Fibroblast of lung (primary cell): ENCODE results near the gene PHF21A. TPM values are rescaled to one million over a fixed set of nuclear protein-coding genes. Genes with fewer than 3 reads are reported as not detected.

Experiments
- DNase-seq, 2 donors: peaks; one replicate each; pipeline versions ENCODE4 v3.0.0 to v3.0.0-alpha.2; 2010; ENCODE audit warnings: low read depth in 2 of 2
- H2AFZ ChIP-seq: 2 replicates; pipeline ENCODE4 v1.5.1; 2012; ENCODE audit warnings: low read length, control low read depth, inconsistent platforms
- H3K27ac ChIP-seq: 2 replicates; pipeline ENCODE4 v1.5.1; 2011; ENCODE audit warnings: low read length, control low read depth; ENCODE audit not compliant: insufficient read depth
- H3K27me3 ChIP-seq: 2 replicates; pipeline ENCODE4 v1.5.1; 2011; ENCODE audit warnings: mild to moderate bottlenecking, low read length; ENCODE audit not compliant: control insufficient read depth, insufficient read depth
- H3K36me3 ChIP-seq: 2 replicates; pipeline ENCODE4 v1.5.1; 2011; ENCODE audit warnings: low read length; ENCODE audit not compliant: control insufficient read depth, insufficient read depth
- H3K4me1 ChIP-seq: 2 replicates; pipeline ENCODE4 v1.5.1; 2011; ENCODE audit warnings: low read length; ENCODE audit not compliant: control insufficient read depth, insufficient read depth; ENCODE audit errors: extremely low read depth
- H3K4me2 ChIP-seq: 2 replicates; pipeline ENCODE4 v1.5.1; 2011; ENCODE audit warnings: low read length, control low read depth; ENCODE audit not compliant: insufficient read depth; ENCODE audit errors: extremely low read depth
- H3K4me3 ChIP-seq, 4 experiments: fragments of 200-600 bp in 1 of 4; sonication (generic) in 1 of 4; replicated peaks in 1 of 4; 2 replicates each; pipeline ENCODE4 v1.5.1; 2011 to 2016; ENCODE audit warnings: low read length in 4 of 4, low read depth in 3 of 4, mild to moderate bottlenecking in 3 of 4, control low read depth in 2 of 4, inconsistent platforms in 1 of 4, mixed read lengths in 1 of 4; ENCODE audit not compliant: insufficient read depth in 1 of 4; ENCODE audit errors: control extremely low read depth in 1 of 4
- H3K79me2 ChIP-seq: 2 replicates; pipeline ENCODE4 v1.5.1; 2012; ENCODE audit warnings: mild to moderate bottlenecking, low read length, inconsistent platforms; ENCODE audit not compliant: control insufficient read depth, insufficient read depth
- H3K9ac ChIP-seq: 2 replicates; pipeline ENCODE4 v1.5.1; 2011; ENCODE audit warnings: mild to moderate bottlenecking, low read length, control low read depth; ENCODE audit not compliant: insufficient read depth
- H3K9me3 ChIP-seq: 2 replicates; pipeline ENCODE4 v1.5.1; 2012; ENCODE audit warnings: low read depth, low read length; ENCODE audit not compliant: control insufficient read depth, insufficient read depth
- H4K20me1 ChIP-seq: 2 replicates; pipeline ENCODE4 v1.5.1; 2011; ENCODE audit warnings: low read length; ENCODE audit not compliant: control insufficient read depth, insufficient read depth; ENCODE audit errors: extremely low read depth
- EZH2 ChIP-seq: IDR thresholded peaks from 2 replicates; pipeline ENCODE4 v1.5.1; 2012; ENCODE audit warnings: low read length, control low read depth, mild to moderate bottlenecking; ENCODE audit errors: missing control alignments
- polyA plus RNA-seq, 2 donors: library from polyadenylated mRNA; depleted of rRNA in 1 of 2; stranded (reverse) in 1 of 2; unstranded in 1 of 2; fragments of >200 nt; gene quantifications; 2 replicates each; pipeline ENCODE4 v1.2.1, GENCODE V29; 2011 to 2012; ENCODE audit warnings: missing spikeins in 1 of 2
- total RNA-seq: library from RNA; depleted of rRNA; stranded (reverse); fragments of >200 nt; gene quantifications from 2 replicates; pipeline ENCODE4 v1.2.1, GENCODE V29; 2014
- TF ChIP-seq, protein P1 (sequence below), 2 donors: IDR thresholded peaks in 1 of 2; conservative IDR thresholded peaks in 1 of 2; 1 replicate in 1 of 2; 2 replicates in 1 of 2; pipeline ENCODE4 v1.5.1; 2011 to 2012; ENCODE audit warnings: low read length in 2 of 2, control low read depth in 1 of 2, inconsistent platforms in 1 of 2, low read depth in 1 of 2, mild to moderate bottlenecking in 1 of 2

Gene PHF21A
- total and polyA plus RNA-seq, 2 donors (not counting 1 experiment from before 2014, with no cell fraction given), result 18.5 to 21.0 TPM

DNA sequence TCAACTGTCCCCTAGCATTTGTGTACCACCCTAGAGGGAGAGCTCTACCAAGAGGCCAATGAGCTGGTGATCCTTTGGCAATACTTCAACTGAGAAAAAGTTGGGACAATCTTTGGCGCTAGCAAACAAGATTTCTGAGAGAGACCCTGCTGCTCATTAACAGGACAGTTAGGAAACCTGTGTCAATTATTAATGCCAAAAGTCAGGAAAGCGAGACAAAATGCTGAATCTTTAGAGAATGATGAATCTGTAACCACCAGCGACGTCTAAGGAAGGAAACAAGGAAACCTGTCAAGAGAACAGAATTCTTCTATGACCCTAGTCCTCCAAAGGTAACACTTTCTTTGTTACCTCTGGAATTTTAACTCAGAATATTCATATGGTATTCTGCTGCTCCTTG is 178.9 kb downstream of the PHF21A start:
- no peaks in the 10 kb centered on the region for H3K27me3 ChIP-seq
- H4K20me1 ChIP-seq, result no peaks in the 10 kb centered on the region
- no peak overlapping the region for H2AFZ ChIP-seq
- DNase-seq, result no peak
- H3K9me3 ChIP-seq, result no peaks in the 10 kb centered on the region
- H3K36me3 ChIP-seq, result peaks cover under 1% of the 10 kb centered on the region
- H3K4me1 ChIP-seq, result no peaks in the 10 kb centered on the region
- H3K27ac ChIP-seq, result no peak overlapping the region
- H3K9ac ChIP-seq, result no peak overlapping the region
- no peak for TF ChIP-seq EZH2
- TF ChIP-seq, protein P1, sequence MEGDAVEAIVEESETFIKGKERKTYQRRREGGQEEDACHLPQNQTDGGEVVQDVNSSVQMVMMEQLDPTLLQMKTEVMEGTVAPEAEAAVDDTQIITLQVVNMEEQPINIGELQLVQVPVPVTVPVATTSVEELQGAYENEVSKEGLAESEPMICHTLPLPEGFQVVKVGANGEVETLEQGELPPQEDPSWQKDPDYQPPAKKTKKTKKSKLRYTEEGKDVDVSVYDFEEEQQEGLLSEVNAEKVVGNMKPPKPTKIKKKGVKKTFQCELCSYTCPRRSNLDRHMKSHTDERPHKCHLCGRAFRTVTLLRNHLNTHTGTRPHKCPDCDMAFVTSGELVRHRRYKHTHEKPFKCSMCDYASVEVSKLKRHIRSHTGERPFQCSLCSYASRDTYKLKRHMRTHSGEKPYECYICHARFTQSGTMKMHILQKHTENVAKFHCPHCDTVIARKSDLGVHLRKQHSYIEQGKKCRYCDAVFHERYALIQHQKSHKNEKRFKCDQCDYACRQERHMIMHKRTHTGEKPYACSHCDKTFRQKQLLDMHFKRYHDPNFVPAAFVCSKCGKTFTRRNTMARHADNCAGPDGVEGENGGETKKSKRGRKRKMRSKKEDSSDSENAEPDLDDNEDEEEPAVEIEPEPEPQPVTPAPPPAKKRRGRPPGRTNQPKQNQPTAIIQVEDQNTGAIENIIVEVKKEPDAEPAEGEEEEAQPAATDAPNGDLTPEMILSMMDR (conservative IDR thresholded peaks at IDR 0.05 in 1 of 2, IDR thresholded peaks at IDR 0.05 in 1 of 2; ENCODE audit: low read depth in 1 of 2, low read length in 2 of 2), result no peak
- H3K4me3 ChIP-seq, result no peak overlapping the region
- H3K79me2 ChIP-seq, result no peaks in the 10 kb centered on the region
- H3K4me2 ChIP-seq, result no peak overlapping the region

DNA sequence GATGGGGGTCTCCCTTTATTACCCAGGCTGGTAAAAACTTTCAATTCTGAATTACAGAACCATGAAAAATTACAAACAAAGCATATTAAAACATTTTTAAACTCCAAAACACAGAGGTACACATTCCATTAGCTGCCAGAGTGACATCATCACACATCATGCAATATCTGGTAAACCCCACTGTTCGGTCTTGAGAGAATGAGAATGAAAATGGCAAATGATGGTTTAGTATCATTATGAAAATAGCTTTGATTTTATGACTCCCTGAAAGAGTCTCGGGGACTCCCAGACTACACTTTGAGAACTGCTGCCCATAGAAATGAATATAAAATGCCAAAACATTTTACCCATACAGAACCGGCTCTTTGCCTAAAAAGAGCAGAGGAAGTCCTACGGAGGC is 180.0 kb downstream of the PHF21A start:
- Histone ChIP-seq H3K36me3 (no peaks in the 10 kb centered on the region), H2AFZ (no peak overlapping the region), H3K4me3 (no peak overlapping the region), H4K20me1 (no peaks in the 10 kb centered on the region), H3K27me3 (no peaks in the 10 kb centered on the region), H3K79me2 (no peaks in the 10 kb centered on the region), H3K9me3 (no peaks in the 10 kb centered on the region), H3K4me2 (no peak overlapping the region), H3K27ac (no peak overlapping the region), H3K4me1 (no peaks in the 10 kb centered on the region), H3K9ac (no peak overlapping the region)
- no peak for DNase-seq
- TF ChIP-seq EZH2, result no peak
- TF ChIP-seq, protein P1 (conservative IDR thresholded peaks at IDR 0.05 in 1 of 2, IDR thresholded peaks at IDR 0.05 in 1 of 2; ENCODE audit: low read depth in 1 of 2, low read length in 2 of 2), result no peak

DNA sequence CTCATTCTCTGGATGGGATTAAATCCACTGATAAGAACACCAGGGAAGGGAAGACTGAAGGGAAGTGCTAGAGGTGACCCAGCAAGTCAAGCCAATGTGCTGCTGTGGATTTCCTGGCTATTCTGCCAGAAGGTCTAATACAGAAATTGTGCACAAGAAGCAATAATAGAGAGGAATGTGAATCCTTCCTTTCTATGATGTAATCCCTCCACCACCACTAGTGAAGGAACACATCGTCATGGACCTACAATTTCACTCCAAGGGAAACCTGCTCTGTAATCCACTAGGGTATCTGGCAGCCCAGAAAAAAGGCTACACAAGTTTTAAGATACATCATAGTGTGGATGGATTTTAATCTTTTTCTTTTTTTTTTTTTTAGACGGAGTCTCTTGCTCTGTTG is 181.4 kb downstream of the PHF21A start:
- H3K4me2 ChIP-seq, result no peak overlapping the region
- H3K79me2 ChIP-seq, result no peaks in the 10 kb centered on the region
- no peaks in the 10 kb centered on the region for H3K9me3 ChIP-seq
- H3K4me1 ChIP-seq, result no peaks in the 10 kb centered on the region
- no peak overlapping the region for H2AFZ ChIP-seq
- no peaks in the 10 kb centered on the region for H3K27me3 ChIP-seq
- no peak overlapping the region for H3K4me3 ChIP-seq
- no peak overlapping the region for H3K27ac ChIP-seq
- no peaks in the 10 kb centered on the region for H3K36me3 ChIP-seq
- no peaks in the 10 kb centered on the region for H4K20me1 ChIP-seq
- H3K9ac ChIP-seq, result no peak overlapping the region
- no peak for DNase-seq
- TF ChIP-seq EZH2, result no peak
- TF ChIP-seq, protein P1 (conservative IDR thresholded peaks at IDR 0.05 in 1 of 2, IDR thresholded peaks at IDR 0.05 in 1 of 2; ENCODE audit: low read depth in 1 of 2, low read length in 2 of 2), result no peak
